ENCODE results near the gene UVSSA. TPM values are rescaled to one million over a fixed set of nuclear protein-coding genes. Genes with fewer than 3 reads are reported as not detected.

UVSSA gene
- total and polyA plus RNA-seq, 8 donors, result 4.1 to 103 (median 25.3) TPM

GRCh38 chr4:1381944-1382541, 35.0 kb downstream of the UVSSA start:
- peaks cover 25 to 95% (median 86%) of the 10 kb centered on the region in 4 donors for H3K36me3 ChIP-seq
- no peak overlapping the region for H3K27ac ChIP-seq
- no peaks in the 10 kb centered on the region for H3K9me3 ChIP-seq
- H3K4me3 ChIP-seq, result no peak overlapping the region
- H3K27me3 ChIP-seq, result no peaks in the 10 kb centered on the region
- no peaks in the 10 kb centered on the region for H3K4me1 ChIP-seq
- TF ChIP-seq CTCF (IDR thresholded peaks at IDR 0.05), result no peak
- WGBS, 5 donors, result 94 to 97% (median 96%) methylated on average over 24 of the region's 24 CpGs
- DNase-seq, result no peak
- intact Hi-C loops (cut with DNase I; ENCODE audit: low total_unique reads), result no loop called here

- no peak for DNase-seq
- no peak overlapping the region for H3K4me3 ChIP-seq
- TF ChIP-seq POLR2AphosphoS5 (IDR thresholded peaks at IDR 0.05), result no peak
- TF ChIP-seq CTCF (IDR thresholded peaks at IDR 0.05), result no peak
- TF ChIP-seq EP300 (IDR thresholded peaks at IDR 0.05), result no peak
- TF ChIP-seq POLR2A (IDR thresholded peaks at IDR 0.05), result no peak
- H3K27ac ChIP-seq, result no peak overlapping the region
- peaks cover 25 to 95% (median 84%) of the 10 kb centered on the region in 4 donors for H3K36me3 ChIP-seq
- intact Hi-C loops (cut with DNase I; ENCODE audit: low total_unique reads), result no loop called here
- H3K9me3 ChIP-seq, result peaks cover 0 to under 1% (median 0%) of the 10 kb centered on the region in 4 donors
- no peaks in the 10 kb centered on the region for H3K27me3 ChIP-seq
- WGBS, 5 donors, result 89 to 92% (median 89%) methylated on average over 17 to 27 of the region's 27 CpGs
- H3K4me1 ChIP-seq, result no peaks in the 10 kb centered on the region
These were observed 36.0 kb downstream of the UVSSA start for GRCh38 chr4:1382776-1383727.

GRCh38 chr4:1383728-1384591, 37.0 kb downstream of the UVSSA start:
- Histone ChIP-seq H3K4me1 (no peaks in the 10 kb centered on the region), H3K27me3 (no peaks in the 10 kb centered on the region), H3K4me3 (no peak overlapping the region), H3K27ac (no peak overlapping the region), H3K36me3 (peaks cover 25 to 98% (median 90%) of the 10 kb centered on the region in 4 donors), H3K9me3 (peaks cover 0 to 9% (median 8%) of the 10 kb centered on the region in 4 donors)
- WGBS, 5 donors, result 89 to 97% (median 91%) methylated on average over 23 to 34 of the region's 34 CpGs
- intact Hi-C loops (cut with DNase I; ENCODE audit: low total_unique reads), result no loop called here
- TF ChIP-seq POLR2AphosphoS5 (IDR thresholded peaks at IDR 0.05), result no peak
- no peak for TF ChIP-seq CTCF (IDR thresholded peaks at IDR 0.05)
- no peak for TF ChIP-seq POLR2A (IDR thresholded peaks at IDR 0.05)
- no peak for TF ChIP-seq EP300 (IDR thresholded peaks at IDR 0.05)
- DNase-seq, result no peak

Data from stomach (tissue), 9 donors.